Activated naive CD8-positive, alpha-beta T cell treated with anti-CD3 and anti-CD28 coated beads, Interleukin-2, amount 10 ng/mL, durations not matched to agents 7 days and 5 days (primary cell): Measurements from ENCODE around the gene SHC1. TPM values are rescaled to one million over a fixed set of nuclear protein-coding genes. Genes with fewer than 3 reads are reported as not detected.

Experiments
- ATAC-seq: fragments of 150-1000 bp; cut with Tn5 transposase; one replicate; pipeline ENCODE4 v1.10.0; 2021; ENCODE audit warnings: low read depth, moderate library complexity
- POLR2A ChIA-PET: fragments of 350-600 bp; sonication (Branson Sonifier 250); formaldehyde crosslinking; loops from one replicate; lab custom pipeline; 2021; ENCODE audit warnings: antibody characterized with exemption; lab: Charles Lee
- DNase-seq: peaks from one replicate; pipeline ENCODE4 v3.0.0; 2021
- H3K27ac Mint-ChIP-seq: one replicate; pipeline ENCODE4 v1.8.0; 2022; ENCODE audit warnings: mild to moderate bottlenecking, mixed read lengths
- H3K27me3 Mint-ChIP-seq: one replicate; pipeline ENCODE4 v1.8.0; 2022; ENCODE audit warnings: mild to moderate bottlenecking, moderate library complexity, mixed read lengths
- H3K36me3 Mint-ChIP-seq: one replicate; pipeline ENCODE4 v1.8.0; 2021; ENCODE audit warnings: mild to moderate bottlenecking, mixed read lengths
- H3K4me1 Mint-ChIP-seq: one replicate; pipeline ENCODE4 v1.8.0; 2021; ENCODE audit warnings: mixed read lengths
- H3K4me3 Mint-ChIP-seq: one replicate; pipeline ENCODE4 v1.8.0; 2022; ENCODE audit warnings: mild to moderate bottlenecking, moderate library complexity, mixed read lengths
- H3K9me3 Mint-ChIP-seq: one replicate; pipeline ENCODE4 v1.8.0; 2021; ENCODE audit warnings: mixed read lengths
- total RNA-seq, 2 experiments: library from RNA; stranded (reverse); gene quantifications; one replicate each; pipeline ENCODE4 v1.2.3, GENCODE V29; 2021

Gene SHC1
- total RNA-seq, 2 experiments from 2014 or later, result 67.4 to 72.3 TPM

DNA sequence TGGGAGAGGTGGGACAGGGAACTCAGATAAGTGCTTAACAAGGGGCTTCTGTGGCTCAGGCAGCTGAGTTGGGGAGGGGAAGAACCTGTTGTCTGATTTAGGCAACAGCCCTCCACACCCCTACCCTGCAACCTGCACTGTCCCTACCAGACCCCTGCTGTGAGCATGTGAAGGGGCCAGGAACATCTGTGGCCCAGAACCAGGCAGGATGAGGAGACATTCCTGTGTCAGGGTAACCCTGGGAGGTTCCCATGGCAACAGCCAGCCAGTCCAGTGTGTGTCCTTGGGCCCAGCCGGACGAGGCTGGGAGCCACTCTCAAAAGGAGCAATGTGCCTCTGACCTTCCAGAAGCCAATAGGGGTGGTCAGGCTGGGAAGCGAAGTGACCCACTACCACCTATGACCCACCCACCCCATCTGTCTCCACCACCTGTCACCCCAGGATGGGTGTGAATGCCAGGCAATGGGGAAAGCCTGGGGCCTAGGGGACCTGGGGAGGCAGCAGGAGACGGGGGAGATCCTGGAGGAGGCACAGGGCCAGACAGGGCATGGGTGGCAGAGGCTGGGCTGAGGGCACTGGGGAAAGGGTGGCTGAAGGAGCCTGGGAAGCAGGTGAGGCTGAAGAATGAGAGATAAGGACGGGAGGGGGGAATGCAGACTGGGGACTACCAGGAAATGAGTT, 29.1 kb downstream of the SHC1 start:
- ATAC-seq, result no peak
- H3K27ac Mint-ChIP-seq, result peak overlapping the region; percentile 92
- no peaks in the 10 kb centered on the region for H3K36me3 Mint-ChIP-seq
- DNase-seq, result no peak
- POLR2A ChIA-PET, result interaction anchor here (0.6 to 1.7 kb wide), 2 partner anchors 18 to 33 kb away, joined by 3 to 8 read pairs; partner anchors contain the start of gene CKS1B
- H3K4me3 Mint-ChIP-seq, result peak overlapping the region; percentile 44
- H3K4me1 Mint-ChIP-seq, result peaks cover 53% of the 10 kb centered on the region
- no peaks in the 10 kb centered on the region for H3K9me3 Mint-ChIP-seq
- no peaks in the 10 kb centered on the region for H3K27me3 Mint-ChIP-seq

DNA sequence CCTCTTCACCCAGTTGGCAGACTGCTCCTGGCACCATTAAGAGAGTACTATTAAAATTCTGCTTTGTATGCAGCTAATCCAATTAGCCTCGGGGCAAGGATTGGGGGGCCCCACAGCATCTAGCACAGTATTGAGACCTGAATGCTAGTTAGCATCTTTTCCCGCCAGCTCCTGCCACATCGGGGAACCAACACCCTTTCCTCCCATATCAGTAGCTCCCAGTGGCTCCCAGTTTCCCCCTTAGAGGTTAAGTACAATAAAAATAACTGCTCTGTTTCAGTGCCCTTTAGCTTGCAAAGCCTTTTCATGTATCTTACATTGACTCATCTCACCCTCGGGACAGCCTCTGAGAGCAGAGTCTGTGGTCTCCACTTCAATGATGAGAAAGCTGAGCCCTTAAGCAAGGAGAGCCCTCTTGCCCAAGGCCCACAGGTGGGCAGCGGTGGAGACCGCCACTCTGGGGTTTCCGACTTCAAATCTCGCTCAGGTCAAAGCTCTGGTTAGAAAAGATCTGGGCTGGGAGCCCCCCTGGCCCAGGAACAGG, 29.8 kb downstream of the SHC1 start:
- no peaks in the 10 kb centered on the region for H3K9me3 Mint-ChIP-seq
- POLR2A ChIA-PET, result interaction anchor here (0.6 to 5.7 kb wide), 4 partner anchors 10 to 34 kb away, joined by 3 to 38 read pairs (median 6); partner anchors contain the start of genes CKS1B and PBXIP1
- no peaks in the 10 kb centered on the region for H3K27me3 Mint-ChIP-seq
- no peaks in the 10 kb centered on the region for H3K36me3 Mint-ChIP-seq
- no peak for ATAC-seq
- no peak overlapping the region for H3K4me3 Mint-ChIP-seq
- H3K4me1 Mint-ChIP-seq, result peaks cover 55% of the 10 kb centered on the region
- peak overlapping the region; percentile 92 for H3K27ac Mint-ChIP-seq
- DNase-seq, result no peak

DNA sequence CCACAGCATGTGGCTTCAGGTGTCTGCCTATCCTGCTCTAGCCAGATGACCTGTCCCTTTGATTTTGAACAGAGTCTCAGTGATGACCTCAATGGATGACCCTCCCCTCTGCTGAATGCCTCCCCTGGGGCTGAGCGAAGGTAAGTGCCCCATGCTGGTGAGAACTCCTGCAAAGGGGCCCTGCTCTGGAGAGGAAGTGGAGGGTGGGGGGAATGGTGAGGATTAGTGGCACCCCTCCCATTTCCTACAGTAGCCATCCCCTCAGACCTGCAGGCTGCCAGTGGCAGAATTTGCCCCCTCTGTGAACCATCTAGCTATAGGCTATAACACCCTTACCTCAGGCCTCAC, 30.4 kb downstream of the SHC1 start:
- peak overlapping the region; percentile 15 for H3K4me3 Mint-ChIP-seq
- peaks cover 1% of the 10 kb centered on the region for H3K36me3 Mint-ChIP-seq
- H3K9me3 Mint-ChIP-seq, result no peaks in the 10 kb centered on the region
- no peak for ATAC-seq
- POLR2A ChIA-PET, result interaction anchor here (0.7 to 5.7 kb wide), 4 partner anchors 10 to 34 kb away, joined by 3 to 38 read pairs (median 6); partner anchors contain the start of genes CKS1B and PBXIP1
- H3K27ac Mint-ChIP-seq, result peak overlapping the region; percentile 92
- no peaks in the 10 kb centered on the region for H3K27me3 Mint-ChIP-seq
- DNase-seq, result no peak
- H3K4me1 Mint-ChIP-seq, result peaks cover 57% of the 10 kb centered on the region

DNA sequence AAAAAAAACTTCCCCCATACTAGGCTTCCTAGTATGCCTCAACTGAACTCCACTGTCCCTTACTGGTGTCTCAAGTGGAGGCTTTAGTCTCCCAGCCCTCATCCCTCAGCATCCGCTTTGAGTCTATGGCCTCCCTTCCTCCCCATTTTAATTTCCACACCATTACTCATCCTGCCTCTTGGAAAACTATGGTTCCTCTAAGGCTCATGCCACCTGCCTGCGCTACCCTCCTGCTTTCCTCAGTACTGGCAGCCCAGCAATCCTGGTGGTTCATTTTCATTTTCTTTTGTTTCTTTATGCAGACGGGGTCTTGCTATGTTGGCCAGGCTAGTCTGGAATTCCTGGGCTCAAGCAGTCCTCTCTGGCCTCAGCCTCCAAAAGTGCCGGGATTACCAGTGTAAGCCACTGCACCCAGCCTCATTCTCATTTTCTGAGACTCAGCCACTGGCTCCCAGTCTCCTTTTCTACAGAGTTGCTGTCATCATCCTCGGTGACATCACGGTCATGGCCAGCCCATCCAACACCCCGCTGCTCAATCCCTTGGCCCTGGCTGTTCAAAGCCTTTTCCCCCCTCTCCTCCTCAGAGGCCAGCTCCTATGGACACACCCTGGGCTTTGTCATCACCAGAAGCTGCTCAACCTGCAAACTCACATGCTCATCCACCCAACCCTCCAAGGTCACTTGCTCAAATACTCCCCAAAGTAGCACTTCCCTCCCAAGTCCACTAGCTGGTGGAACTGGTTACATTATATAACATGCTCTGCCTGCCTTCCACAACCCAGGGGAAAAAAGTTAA, 31.7 kb downstream of the SHC1 start:
- Mint-ChIP-seq H3K4me1 (peaks cover 54% of the 10 kb centered on the region), H3K9me3 (no peaks in the 10 kb centered on the region), H3K27ac (peak overlapping the region; percentile 97), H3K27me3 (no peaks in the 10 kb centered on the region), H3K36me3 (peaks cover 2% of the 10 kb centered on the region), H3K4me3 (peak overlapping the region; percentile 90)
- no peak for ATAC-seq
- POLR2A ChIA-PET, result interaction anchor here (0.6 to 5.7 kb wide), 4 partner anchors 12 to 75 kb away, joined by 3 to 45 read pairs (median 29); partner anchors contain the start of genes CKS1B and PBXIP1
- no peak for DNase-seq

DNA sequence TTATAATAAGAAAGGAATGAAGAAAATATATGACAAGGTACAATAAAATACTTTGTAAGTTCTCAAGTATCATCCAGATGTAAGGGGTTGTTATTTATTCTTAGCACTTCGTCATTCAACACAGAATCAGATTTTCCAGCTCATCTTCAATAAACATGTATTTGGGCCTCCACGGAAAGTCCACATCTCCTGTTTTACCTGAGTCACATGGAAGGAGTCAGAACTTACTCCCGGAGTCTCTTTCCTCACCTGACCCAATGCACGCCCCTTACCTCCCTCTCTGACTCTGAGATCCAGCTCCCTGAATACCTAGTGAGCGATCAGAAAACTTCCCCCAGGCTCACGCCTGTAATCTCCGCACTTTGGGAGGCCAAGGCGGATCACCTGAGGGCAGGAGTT, 32.6 kb downstream of the SHC1 start:
- Mint-ChIP-seq H3K36me3 (peaks cover 2% of the 10 kb centered on the region), H3K4me1 (peaks cover 45% of the 10 kb centered on the region), H3K4me3 (peak overlapping the region; percentile 90), H3K9me3 (no peaks in the 10 kb centered on the region), H3K27me3 (no peaks in the 10 kb centered on the region), H3K27ac (peak overlapping the region; percentile 97)
- no peak for DNase-seq
- no peak for ATAC-seq
- POLR2A ChIA-PET, result interaction anchor here (2.3 to 5.7 kb wide), 5 partner anchors 12 to 378 kb away, joined by 11 to 45 read pairs (median 20); partner anchors contain the start of genes CKS1B, PBXIP1 and PYGO2

DNA sequence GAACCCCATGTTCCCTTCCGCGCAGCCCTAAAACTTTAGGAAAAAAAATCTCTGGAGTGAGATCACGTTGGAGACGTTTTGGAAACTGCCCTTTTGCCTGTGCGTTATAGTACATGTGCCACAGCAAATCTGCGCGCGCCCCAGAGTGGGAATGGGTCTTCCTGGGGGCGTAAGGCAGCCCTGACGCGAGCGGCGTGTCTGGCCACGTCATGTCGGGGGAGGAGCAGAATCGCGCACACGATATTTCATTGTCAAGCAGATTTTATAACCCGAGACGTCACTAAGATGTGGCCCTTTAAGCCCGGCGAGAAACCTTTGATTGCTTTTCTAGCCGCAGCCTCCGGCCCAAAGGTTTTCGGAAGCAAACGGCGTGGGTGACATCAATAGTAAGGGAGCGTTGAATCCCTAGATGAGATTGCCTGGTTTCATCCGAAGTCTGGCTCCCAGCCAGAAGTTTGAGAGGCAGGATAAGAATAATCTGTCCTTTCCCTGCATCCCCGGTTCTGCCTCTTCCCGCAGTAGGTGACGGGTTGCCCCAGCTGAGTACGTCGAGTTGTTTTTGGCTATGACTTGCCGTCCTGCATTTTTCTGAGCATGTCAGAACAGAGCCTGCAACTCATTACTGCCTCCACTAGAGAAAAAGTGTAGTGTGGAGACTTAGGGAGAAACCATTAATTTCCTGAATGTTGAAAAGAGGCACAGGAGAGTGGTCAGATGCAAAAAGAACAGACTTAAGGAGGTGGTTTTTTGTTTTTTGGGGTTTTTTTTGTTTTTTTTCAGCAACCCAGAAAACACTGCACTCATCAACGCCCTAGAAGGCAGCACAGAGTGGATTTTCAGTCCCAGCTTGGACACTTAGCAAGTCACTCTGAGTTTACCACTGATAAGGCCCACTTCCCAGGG, 33.2 kb downstream of the SHC1 start:
- no peaks in the 10 kb centered on the region for H3K9me3 Mint-ChIP-seq
- H3K4me3 Mint-ChIP-seq, result peak overlapping the region; percentile 90
- peaks cover 2% of the 10 kb centered on the region for H3K36me3 Mint-ChIP-seq
- H3K4me1 Mint-ChIP-seq, result peaks cover 39% of the 10 kb centered on the region
- H3K27me3 Mint-ChIP-seq, result no peaks in the 10 kb centered on the region
- peak overlapping the region; percentile 97 for H3K27ac Mint-ChIP-seq
- peak; percentile 73 for ATAC-seq
- POLR2A ChIA-PET, result interaction anchor here (0.7 to 5.7 kb wide), 17 partner anchors 8 to 379 kb away, joined by 3 to 45 read pairs (median 7); partner anchors contain the start of genes ADAM15, CKS1B, FLAD1 and PBXIP1
- peak; percentile 90 for DNase-seq

DNA sequence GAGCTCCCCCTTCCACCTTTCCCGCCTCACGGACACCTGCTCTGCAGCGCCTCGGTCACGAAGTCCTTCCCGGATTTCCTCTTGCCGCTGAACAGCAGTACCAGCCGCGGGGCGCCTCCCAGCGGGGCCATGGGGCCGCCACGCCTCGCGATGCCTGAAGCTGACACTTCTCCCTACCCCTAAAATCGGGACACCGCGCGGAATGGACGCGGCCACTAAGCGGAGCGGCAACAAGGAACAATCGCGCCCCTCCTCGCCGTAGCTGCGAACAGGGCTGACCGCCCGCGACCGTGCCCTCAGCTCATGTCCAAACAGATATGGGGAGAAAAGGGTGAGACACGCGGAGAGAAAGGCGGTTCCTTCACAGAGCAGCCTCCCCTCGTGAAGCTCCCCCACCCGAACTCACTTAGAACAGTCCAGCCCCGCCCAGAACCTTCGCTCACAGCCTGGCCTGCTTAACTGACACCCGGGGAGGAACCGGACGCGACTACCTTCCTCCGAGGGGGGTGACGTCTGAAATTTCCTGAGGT, 33.9 kb downstream of the SHC1 start, which contains the start of gene PMVK:
Gene PMVK (minus strand): TSS at position 165 of the 530 bp plus-strand sequence. CDS start 34 bp downstream, at position 131.
- Mint-ChIP-seq H3K4me1 (peaks cover 33% of the 10 kb centered on the region), H3K4me3 (peak within 1 kb of the TSS; percentile 90), H3K27ac (peak within 1 kb of the TSS; percentile 97), H3K36me3 (peaks cover 2% of the 10 kb centered on the region), H3K27me3 (no peaks in the 10 kb centered on the region), H3K9me3 (no peaks in the 10 kb centered on the region)
- POLR2A ChIA-PET, result interaction anchor here (0.7 to 5.7 kb wide), 22 partner anchors 9 to 378 kb away, joined by 3 to 45 read pairs (median 6); partner anchors contain the start of genes ADAM15, CKS1B, FLAD1 and PBXIP1
- ATAC-seq, result peak; percentile 85
- DNase-seq, result peak; percentile 92

DNA sequence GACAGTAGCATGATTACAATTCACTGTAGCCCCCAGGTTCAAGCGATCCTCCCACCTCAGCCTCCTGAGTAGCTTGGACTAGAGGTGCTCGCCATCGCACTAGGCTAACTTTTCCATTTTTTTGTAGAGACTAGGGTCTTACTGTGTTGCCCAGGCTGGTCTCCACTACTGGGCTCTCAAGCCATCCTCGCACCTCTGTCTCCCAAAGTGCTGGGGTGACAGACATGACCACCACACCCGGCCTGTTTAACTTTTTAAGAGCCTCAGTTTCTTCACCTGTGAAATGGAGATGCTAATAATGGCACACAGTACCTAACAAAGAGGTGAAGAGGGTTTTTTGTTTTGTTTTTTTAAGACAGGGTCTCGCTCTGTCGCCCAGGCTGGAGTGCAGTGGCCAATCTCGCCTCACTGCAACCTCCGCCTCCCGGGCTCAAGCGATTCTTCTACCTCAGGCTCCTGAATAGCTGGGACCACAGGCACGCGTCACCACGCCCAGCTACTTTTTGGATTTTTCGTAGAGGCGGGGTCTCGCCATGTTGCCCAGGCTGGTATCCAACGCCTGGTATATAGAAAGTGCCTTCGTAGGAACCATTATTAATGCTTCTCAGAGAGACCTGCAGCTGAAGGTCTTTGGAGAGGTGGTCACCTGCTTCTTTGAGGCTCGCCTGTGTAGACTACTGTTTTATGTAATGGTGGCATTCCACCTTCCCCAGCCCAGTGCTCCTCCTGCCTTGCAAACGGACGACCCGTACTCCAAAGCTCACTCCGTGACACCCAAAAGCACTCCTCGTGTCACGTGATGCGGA, 34.6 kb downstream of the SHC1 start:
- DNase-seq (no peak), ATAC-seq (no peak)
- Mint-ChIP-seq H3K36me3 (peaks cover 3% of the 10 kb centered on the region), H3K9me3 (no peaks in the 10 kb centered on the region), H3K27ac (peak overlapping the region; percentile 97), H3K4me1 (peaks cover 28% of the 10 kb centered on the region), H3K27me3 (no peaks in the 10 kb centered on the region), H3K4me3 (peak overlapping the region; percentile 90)
- POLR2A ChIA-PET, result interaction anchor here (0.7 to 5.7 kb wide), 22 partner anchors 9 to 376 kb away, joined by 3 to 45 read pairs (median 6); partner anchors contain the start of genes ADAM15, CKS1B, FLAD1 and PBXIP1

DNA sequence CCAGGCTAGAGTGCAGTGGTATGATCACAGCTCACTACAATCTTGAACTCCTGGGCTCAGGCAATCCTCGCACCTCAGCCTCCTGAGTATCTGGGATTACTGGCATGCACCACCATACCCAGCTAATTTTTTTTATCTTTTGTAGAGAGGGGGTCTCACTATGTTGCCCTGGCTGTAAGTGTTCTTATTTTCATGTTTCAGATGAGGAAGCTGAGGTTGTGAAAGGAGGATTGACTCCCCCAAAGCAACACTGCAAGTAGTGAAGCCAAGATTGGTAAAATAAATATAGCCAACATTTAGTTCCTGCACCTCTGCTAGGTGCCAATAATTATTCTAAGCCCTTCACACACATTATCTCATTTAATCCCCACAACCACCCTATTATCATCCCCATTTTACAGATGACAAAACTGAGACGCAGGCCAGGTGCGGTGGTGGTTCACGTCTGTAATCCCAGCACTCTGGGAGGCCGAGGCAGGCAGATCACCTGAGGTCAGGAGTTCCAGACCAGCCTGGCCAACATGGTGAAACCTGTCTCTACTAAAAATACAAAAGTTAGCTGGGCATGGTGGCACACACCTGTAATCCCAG, 36.1 kb downstream of the SHC1 start:
- Mint-ChIP-seq H3K36me3 (peaks cover 7% of the 10 kb centered on the region), H3K27ac (no peak overlapping the region), H3K27me3 (no peaks in the 10 kb centered on the region), H3K9me3 (no peaks in the 10 kb centered on the region), H3K4me3 (no peak overlapping the region), H3K4me1 (peaks cover 19% of the 10 kb centered on the region)
- POLR2A ChIA-PET, result interaction anchor here (1.1 kb wide), 1 partner anchor 27 kb away, joined by 3 read pairs; the partner anchor contains the start of gene PYGO2
- ATAC-seq (no peak), DNase-seq (no peak)

DNA sequence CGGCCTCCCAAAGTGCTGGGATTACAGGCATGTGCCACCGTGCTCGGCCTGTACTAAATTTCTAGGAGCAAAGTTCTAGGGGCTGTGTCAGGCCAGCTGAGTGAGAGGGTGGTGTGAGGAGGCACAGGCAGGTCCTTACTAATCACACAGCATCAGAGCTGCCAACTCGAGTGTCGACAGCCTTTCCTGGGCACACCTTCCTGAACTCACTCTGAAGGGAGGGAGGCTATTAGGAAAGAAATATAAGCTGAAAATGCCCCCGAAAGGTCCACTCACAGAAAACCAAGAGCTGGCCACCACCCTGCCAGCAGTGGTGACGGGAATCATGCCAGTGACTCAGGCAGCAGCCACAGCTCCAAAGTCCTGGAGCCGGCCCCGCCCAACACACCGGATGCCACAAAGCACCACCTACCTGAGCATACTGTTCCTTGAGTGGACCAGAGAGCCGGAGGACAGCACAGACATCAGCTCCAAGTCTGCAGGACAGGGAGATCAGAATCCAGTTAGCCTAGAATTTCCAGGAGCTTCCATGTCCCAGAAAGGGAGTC, 38.5 kb downstream of the SHC1 start:
- no peaks in the 10 kb centered on the region for H3K9me3 Mint-ChIP-seq

DNA sequence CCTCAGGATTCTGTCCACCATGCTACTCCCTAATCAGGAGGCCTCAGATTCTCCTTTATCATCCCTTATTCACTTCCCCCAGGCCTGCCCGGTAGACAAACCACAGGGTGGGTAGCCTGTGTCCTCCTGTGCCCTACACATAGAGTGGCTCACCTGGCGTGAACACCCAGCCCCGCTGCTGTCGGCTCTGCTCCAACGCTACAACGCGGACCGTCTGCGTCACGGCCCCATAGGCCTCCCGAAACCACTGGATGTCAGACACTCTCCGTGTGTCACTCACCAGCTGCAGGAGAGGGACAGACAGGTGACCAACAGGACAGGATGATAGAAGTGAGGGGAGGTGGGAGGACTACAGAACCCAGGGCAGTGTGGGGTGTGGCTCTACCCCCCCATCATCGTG, 44.3 kb downstream of the SHC1 start:
- H3K36me3 Mint-ChIP-seq, result peaks cover 35% of the 10 kb centered on the region
- POLR2A ChIA-PET, result interaction anchor here (3.3 kb wide), 1 partner anchor 10 kb away, joined by 14 read pairs; the partner anchor contains the start of gene PMVK
- ATAC-seq, result no peak
- no peak overlapping the region for H3K4me3 Mint-ChIP-seq
- H3K4me1 Mint-ChIP-seq, result peaks cover 19% of the 10 kb centered on the region
- no peaks in the 10 kb centered on the region for H3K9me3 Mint-ChIP-seq
- no peaks in the 10 kb centered on the region for H3K27me3 Mint-ChIP-seq
- DNase-seq, result no peak
- H3K27ac Mint-ChIP-seq, result peak overlapping the region; percentile 84

More for the DNA sequence above, 38.5 kb downstream of the SHC1 start:
- POLR2A ChIA-PET, result no interaction called here
- Mint-ChIP-seq H3K4me1 (peaks cover 11% of the 10 kb centered on the region), H3K36me3 (peaks cover 23% of the 10 kb centered on the region), H3K27ac (no peak overlapping the region), H3K27me3 (no peaks in the 10 kb centered on the region), H3K4me3 (no peak overlapping the region)
- ATAC-seq (no peak), DNase-seq (no peak)
